Measurements from ENCODE around the gene ATL1.

ATL1 gene

DNA sequence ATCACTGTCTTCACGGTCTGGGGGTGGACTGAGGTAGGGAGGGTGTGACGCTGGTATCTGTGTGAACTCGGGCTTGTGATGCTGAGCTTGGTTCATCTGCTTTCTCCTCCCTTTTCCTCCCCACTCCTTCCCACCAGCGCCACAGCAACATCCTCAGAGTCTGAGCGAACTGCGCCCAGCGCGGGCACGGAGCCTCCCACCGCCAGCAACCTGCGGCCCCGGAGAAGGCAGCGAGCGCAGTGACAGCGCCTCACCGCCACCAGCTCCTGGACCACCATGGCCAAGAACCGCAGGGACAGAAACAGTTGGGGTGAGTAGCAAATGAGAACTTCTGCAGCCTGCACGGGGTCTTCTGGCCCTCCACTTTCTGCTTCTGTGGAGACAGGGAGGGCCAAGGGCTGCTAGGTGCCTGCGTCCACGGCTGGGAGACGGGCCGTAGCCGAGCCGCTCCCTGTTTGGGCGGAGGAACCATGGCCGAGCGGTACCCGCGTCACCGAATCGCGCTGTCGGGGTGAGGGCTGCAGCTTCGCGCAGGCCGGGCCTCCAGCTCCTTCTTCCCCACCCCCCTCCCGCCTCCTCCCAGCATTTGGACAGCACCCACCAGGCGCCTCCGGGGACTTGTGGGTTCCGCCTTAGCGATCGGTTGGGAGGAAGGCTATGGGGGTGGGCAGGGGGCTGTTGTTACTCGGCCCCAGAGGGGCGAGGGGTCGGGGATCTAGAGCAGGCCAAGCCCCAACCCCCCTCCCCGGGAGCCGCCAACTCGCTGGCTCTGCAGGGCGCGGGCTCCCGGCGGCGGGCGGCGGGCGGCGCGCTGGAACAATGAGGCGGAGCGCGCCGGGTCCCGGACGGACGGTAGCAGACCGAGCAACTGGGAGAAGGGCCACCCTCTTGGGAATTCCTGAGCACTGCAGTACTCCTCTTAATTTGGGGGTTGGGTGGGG is at the start of gene ATL1:
Gene ATL1 (plus strand): TSS at position 156 of the 941 bp plus-strand sequence. CDS start 121 bp downstream, at position 277.
- TF ChIP-seq CTCF (IDR thresholded peaks at IDR 0.05; ENCODE audit: insufficient read depth, low read depth, low read length, missing control alignments), result no peak
- DNase-seq (ENCODE audit: low read depth), result peak; percentile 80
- H3K4me3 ChIP-seq (ENCODE audit: low read length), result peak within 1 kb of the TSS; percentile 69

- no peak for DNase-seq (ENCODE audit: low read depth)
- H3K4me3 ChIP-seq (ENCODE audit: low read length), result no peak overlapping the region
- TF ChIP-seq CTCF (IDR thresholded peaks at IDR 0.05; ENCODE audit: insufficient read depth, low read depth, low read length, missing control alignments), result no peak
These were observed 49.8 kb upstream of the ATL1 start for GRCh38 chr14:50510157-50510556.

GRCh38 chr14:50512463-50512862 is 47.5 kb upstream of the ATL1 start:
- DNase-seq (ENCODE audit: low read depth), result no peak
- no peak for TF ChIP-seq CTCF (IDR thresholded peaks at IDR 0.05; ENCODE audit: insufficient read depth, low read depth, low read length, missing control alignments)
- no peak overlapping the region for H3K4me3 ChIP-seq (ENCODE audit: low read length)

DNA sequence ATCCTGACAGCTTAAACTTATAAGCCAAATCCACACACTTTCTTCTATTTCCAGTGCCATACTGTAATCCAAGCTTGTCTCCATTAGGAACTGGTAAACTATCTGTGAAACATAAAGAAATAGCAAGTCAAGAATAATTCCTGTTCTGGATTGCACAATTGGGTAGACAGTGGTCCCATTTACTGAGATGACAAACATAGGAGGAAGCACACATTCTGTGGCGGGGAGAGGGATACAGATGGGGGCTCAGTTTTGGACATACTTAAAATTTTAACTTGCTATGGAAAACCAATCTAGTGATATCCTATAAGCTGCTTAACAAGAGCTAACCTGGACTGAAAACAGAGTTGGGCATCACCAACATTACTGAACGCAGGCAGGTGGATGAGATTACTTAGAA is 43.9 kb upstream of the ATL1 start:
- no peak overlapping the region for H3K4me3 ChIP-seq (ENCODE audit: low read length)
- no peak for TF ChIP-seq CTCF (IDR thresholded peaks at IDR 0.05; ENCODE audit: insufficient read depth, low read depth, low read length, missing control alignments)
- no peak for DNase-seq (ENCODE audit: low read depth)

- TF ChIP-seq CTCF (IDR thresholded peaks at IDR 0.05; ENCODE audit: insufficient read depth, low read depth, low read length, missing control alignments), result no peak
- no peak overlapping the region for H3K4me3 ChIP-seq (ENCODE audit: low read length)
- DNase-seq (ENCODE audit: low read depth), result peak; percentile 94
These were observed 38.8 kb upstream of the ATL1 start for GRCh38 chr14:50520947-50521815.

DNA sequence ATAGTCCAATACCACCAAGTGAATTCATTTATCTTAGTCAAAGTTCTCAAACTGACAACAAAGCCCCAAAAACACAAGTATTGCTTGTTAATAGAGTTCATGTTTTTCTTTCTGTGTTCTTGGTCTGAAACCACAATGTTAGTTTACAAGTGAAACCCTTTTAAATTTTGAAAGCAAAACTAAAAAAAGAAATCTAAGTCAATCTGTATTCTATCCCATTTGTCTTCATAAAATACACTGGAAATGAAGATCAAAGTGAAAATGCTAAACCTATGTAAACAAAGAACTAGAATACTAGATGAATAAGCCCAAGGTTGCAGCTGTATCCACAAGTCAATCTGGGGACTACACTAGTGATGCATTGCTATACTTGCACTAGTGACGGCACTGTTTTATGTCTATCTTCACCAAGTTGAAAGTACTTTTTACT is 38.0 kb upstream of the ATL1 start:
- peak; percentile 41 for DNase-seq (ENCODE audit: low read depth)
- TF ChIP-seq CTCF (IDR thresholded peaks at IDR 0.05; ENCODE audit: insufficient read depth, low read depth, low read length, missing control alignments), result no peak
- H3K4me3 ChIP-seq (ENCODE audit: low read length), result no peak overlapping the region

All from epithelial cell of esophagus (primary cell).